ENCODE measurements around the gene ADCK2.
"Not testable (repeated sequence)": the region's sequence is repeated elsewhere in the genome, so short reads cannot be mapped to it uniquely, and the experiment has no call there.

DNA sequence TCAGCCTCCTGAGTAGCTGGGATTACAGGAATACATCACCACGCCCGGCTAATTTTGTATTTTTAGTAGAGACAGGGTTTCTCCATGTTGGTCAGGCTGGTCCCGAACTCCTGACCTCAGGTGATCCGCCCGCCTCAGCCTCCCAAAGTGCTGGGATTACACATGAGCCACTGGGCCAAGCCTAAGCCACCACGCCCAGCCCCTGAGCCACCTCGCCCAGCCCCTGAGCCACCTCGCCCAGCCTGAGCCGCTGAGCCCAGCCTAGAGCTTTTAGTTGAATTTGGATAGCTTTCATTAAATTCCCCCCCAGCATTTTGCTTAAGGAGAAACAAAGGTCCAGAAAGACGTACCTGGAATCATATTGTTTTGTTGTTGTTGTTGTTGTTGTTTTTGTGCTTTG lies 2.9 kb upstream of the ADCK2 start:
- TF ChIP-seq, protein P1, sequence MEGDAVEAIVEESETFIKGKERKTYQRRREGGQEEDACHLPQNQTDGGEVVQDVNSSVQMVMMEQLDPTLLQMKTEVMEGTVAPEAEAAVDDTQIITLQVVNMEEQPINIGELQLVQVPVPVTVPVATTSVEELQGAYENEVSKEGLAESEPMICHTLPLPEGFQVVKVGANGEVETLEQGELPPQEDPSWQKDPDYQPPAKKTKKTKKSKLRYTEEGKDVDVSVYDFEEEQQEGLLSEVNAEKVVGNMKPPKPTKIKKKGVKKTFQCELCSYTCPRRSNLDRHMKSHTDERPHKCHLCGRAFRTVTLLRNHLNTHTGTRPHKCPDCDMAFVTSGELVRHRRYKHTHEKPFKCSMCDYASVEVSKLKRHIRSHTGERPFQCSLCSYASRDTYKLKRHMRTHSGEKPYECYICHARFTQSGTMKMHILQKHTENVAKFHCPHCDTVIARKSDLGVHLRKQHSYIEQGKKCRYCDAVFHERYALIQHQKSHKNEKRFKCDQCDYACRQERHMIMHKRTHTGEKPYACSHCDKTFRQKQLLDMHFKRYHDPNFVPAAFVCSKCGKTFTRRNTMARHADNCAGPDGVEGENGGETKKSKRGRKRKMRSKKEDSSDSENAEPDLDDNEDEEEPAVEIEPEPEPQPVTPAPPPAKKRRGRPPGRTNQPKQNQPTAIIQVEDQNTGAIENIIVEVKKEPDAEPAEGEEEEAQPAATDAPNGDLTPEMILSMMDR (IDR thresholded peaks at IDR 0.05; ENCODE audit: extremely low read depth in 1 of 2, insufficient read depth in 1 of 2, low read depth in 1 of 2, low read length in 2 of 2) = not testable (repeated sequence)
- not testable (repeated sequence) for TF ChIP-seq POLR2A (IDR thresholded peaks at IDR 0.05; ENCODE audit: low read depth, low read length); POLR2AphosphoS5 (IDR thresholded peaks at IDR 0.05; ENCODE audit: insufficient read depth, low read depth, low read length); EZH2 (IDR thresholded peaks at IDR 0.05; ENCODE audit: borderline replicate concordance, low read depth, low read length, severe bottlenecking)
- TF ChIP-seq, protein P2, sequence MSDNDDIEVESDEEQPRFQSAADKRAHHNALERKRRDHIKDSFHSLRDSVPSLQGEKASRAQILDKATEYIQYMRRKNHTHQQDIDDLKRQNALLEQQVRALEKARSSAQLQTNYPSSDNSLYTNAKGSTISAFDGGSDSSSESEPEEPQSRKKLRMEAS (IDR thresholded peaks at IDR 0.05; ENCODE audit: insufficient read depth, insufficient read length) = not testable (repeated sequence)
